Trophoblast cell (in vitro differentiated cells and primary cell): ENCODE measurements around the gene VANGL1. TPM values are rescaled to one million over a fixed set of nuclear protein-coding genes. Genes with fewer than 3 reads are reported as not detected.
A peak's percentile ranks its signal among the peaks of the same experiment; 100 is the strongest.

Experiments used
- DNase-seq, 2 donors: peaks; one replicate each; pipeline ENCODE4 v3.0.0-alpha.2; 2016
- H2AFZ ChIP-seq: 2 replicates; pipeline ENCODE4 v1.6.1; 2013; ENCODE audit warnings: low read length, moderate library complexity, mild to moderate bottlenecking; ENCODE audit not compliant: insufficient read depth, poor library complexity
- H2AK5ac ChIP-seq: 2 replicates; pipeline ENCODE4 v1.6.1; 2013; ENCODE audit warnings: mild to moderate bottlenecking, low read length
- H2BK120ac ChIP-seq: 2 replicates; pipeline ENCODE4 v1.6.1; 2013; ENCODE audit warnings: low read length, mild to moderate bottlenecking, moderate library complexity; ENCODE audit not compliant: insufficient read depth, poor library complexity
- H2BK12ac ChIP-seq: 2 replicates; pipeline ENCODE4 v1.6.1; 2013; ENCODE audit warnings: mild to moderate bottlenecking, low read length, moderate library complexity
- H2BK5ac ChIP-seq: 2 replicates; pipeline ENCODE4 v1.6.1; 2013; ENCODE audit warnings: low read length, low read depth, moderate library complexity, mild to moderate bottlenecking; ENCODE audit not compliant: poor library complexity
- H3K14ac ChIP-seq: 2 replicates; pipeline ENCODE4 v1.6.1; 2013; ENCODE audit warnings: mild to moderate bottlenecking, low read length
- H3K18ac ChIP-seq: 2 replicates; pipeline ENCODE4 v1.6.1; 2013; ENCODE audit warnings: mild to moderate bottlenecking, low read length
- H3K23ac ChIP-seq: 2 replicates; pipeline ENCODE4 v1.6.1; 2013; ENCODE audit warnings: low read length
- H3K27ac ChIP-seq: 2 replicates; pipeline ENCODE4 v1.5.1; 2013; ENCODE audit warnings: low read depth, mild to moderate bottlenecking, inconsistent platforms, low read length, moderate library complexity
- H3K27me3 ChIP-seq: 2 replicates; pipeline ENCODE4 v1.6.1; 2013; ENCODE audit warnings: inconsistent platforms, mild to moderate bottlenecking, low read length, moderate library complexity; ENCODE audit not compliant: insufficient read depth
- H3K36me3 ChIP-seq, 2 experiments: 1 replicate in 1 of 2; 2 replicates in 1 of 2; pipeline ENCODE4 v1.6.1; 2013; ENCODE audit warnings: low read length in 2 of 2, mild to moderate bottlenecking in 2 of 2, moderate library complexity in 1 of 2; ENCODE audit not compliant: insufficient read depth in 2 of 2, control insufficient read depth in 1 of 2
- H3K4ac ChIP-seq: 2 replicates; pipeline ENCODE4 v1.6.1; 2013; ENCODE audit warnings: low read depth, mild to moderate bottlenecking, low read length, moderate library complexity
- H3K4me1 ChIP-seq, 2 experiments: 1 replicate in 1 of 2; 2 replicates in 1 of 2; pipeline ENCODE4 v1.6.1; 2013; ENCODE audit warnings: low read length in 2 of 2, mild to moderate bottlenecking in 2 of 2, moderate library complexity in 1 of 2; ENCODE audit not compliant: insufficient read depth in 2 of 2, control insufficient read depth in 1 of 2
- H3K4me2 ChIP-seq: 2 replicates; pipeline ENCODE4 v1.6.1; 2013; ENCODE audit warnings: inconsistent platforms, mild to moderate bottlenecking, low read length, moderate library complexity
- H3K4me3 ChIP-seq: 2 replicates; pipeline ENCODE4 v1.5.1; 2013; ENCODE audit warnings: mild to moderate bottlenecking, low read depth, low read length, inconsistent platforms
- H3K79me1 ChIP-seq: one replicate; pipeline ENCODE4 v1.6.1; 2013; ENCODE audit warnings: low read length
- H3K79me2 ChIP-seq: 2 replicates; pipeline ENCODE4 v1.6.1; 2013; ENCODE audit warnings: low read length, mild to moderate bottlenecking; ENCODE audit not compliant: control insufficient read depth, insufficient read depth, poor library complexity
- H3K9ac ChIP-seq: 2 replicates; pipeline ENCODE4 v1.6.1; 2013; ENCODE audit warnings: mild to moderate bottlenecking, low read length
- H3K9me3 ChIP-seq: 2 replicates; pipeline ENCODE4 v1.6.1; 2013; ENCODE audit warnings: low read depth, mild to moderate bottlenecking, control low read depth, inconsistent platforms, low read length; ENCODE audit not compliant: insufficient read depth
- H4K12ac ChIP-seq: 2 replicates; pipeline ENCODE4 v1.6.1; 2013; ENCODE audit warnings: low read depth, mild to moderate bottlenecking, low read length, moderate library complexity
- H4K8ac ChIP-seq: 2 replicates; pipeline ENCODE4 v1.6.1; 2013; ENCODE audit warnings: low read depth, mild to moderate bottlenecking, low read length, moderate library complexity
- H4K91ac ChIP-seq: one replicate; pipeline ENCODE4 v1.6.1; 2013; ENCODE audit warnings: low read depth, mild to moderate bottlenecking, low read length, moderate library complexity
- WGBS: extraction: QIAGEN DNeasy Blood & Tissue Kit; methylation state at CpG from one replicate; pipeline ENCODE4 v1.1.7; 2013; ENCODE audit warnings: missing lambda C conversion rate; ENCODE audit not compliant: insufficient read length, insufficient coverage; ENCODE audit errors: extremely low coverage; 5-methylcytosine and 5-hydroxymethylcytosine counted together
- polyA plus RNA-seq: library from polyadenylated mRNA; stranded (reverse); fragments of 200-250 nt; gene quantifications from 2 replicates; pipeline ENCODE4 v1.2.3, GENCODE V29; 2013

Gene VANGL1
- 14.8 and 15.3 TPM in 2 replicates for polyA plus RNA-seq

DNA sequence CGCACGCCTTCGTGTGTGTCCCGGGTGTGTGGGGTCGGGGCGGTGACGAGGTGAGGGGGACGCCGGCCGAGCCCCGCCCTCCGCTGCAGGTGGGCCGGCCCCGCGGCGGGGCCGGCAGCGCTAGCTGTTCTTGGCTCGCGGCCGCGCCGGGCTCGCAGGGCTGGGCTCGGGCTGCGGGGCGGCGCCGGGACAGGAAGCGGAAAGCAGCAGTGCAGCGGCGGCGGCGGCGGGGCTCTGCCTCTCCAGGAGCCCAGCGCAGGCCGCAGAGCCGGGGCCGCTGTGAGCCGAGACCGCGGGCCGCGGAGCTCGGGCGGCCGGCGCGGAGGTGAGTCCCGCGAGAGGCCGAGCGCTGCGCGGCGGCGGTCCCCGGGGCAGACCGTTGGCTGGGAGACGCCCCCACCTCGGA lies at the start of gene VANGL1:
TSS of gene VANGL1 (plus strand) at position 209 of the 406 bp plus-strand sequence. CDS start 9,444 bp downstream, outside the sequence.
- peak within 1 kb of the TSS; percentile 59 for H2BK5ac ChIP-seq
- peak within 1 kb of the TSS; percentile 42 for H2AFZ ChIP-seq
- H4K12ac ChIP-seq, result peak within 1 kb of the TSS; percentile 21
- H3K9ac ChIP-seq, result peak within 1 kb of the TSS; percentile 87
- H3K79me2 ChIP-seq, result peaks cover 8% of the 10 kb centered on the region
- H2BK120ac ChIP-seq, result peak within 1 kb of the TSS; percentile 76
- H3K4me1 ChIP-seq, result peaks cover 0 to 4% of the 10 kb centered on the region in 2 experiments
- H3K4me2 ChIP-seq, result peak within 1 kb of the TSS; percentile 79
- H3K4ac ChIP-seq, result peak within 1 kb of the TSS; percentile 57
- H3K18ac ChIP-seq, result peak within 1 kb of the TSS; percentile 67
- peak within 1 kb of the TSS; percentile 48 for H3K27ac ChIP-seq
- H4K91ac ChIP-seq, result peak within 1 kb of the TSS; percentile 87
- peak within 1 kb of the TSS; percentile 88 for H4K8ac ChIP-seq
- H3K27me3 ChIP-seq, result no peaks in the 10 kb centered on the region
- peak within 1 kb of the TSS; percentile 91 for H3K4me3 ChIP-seq
- peaks cover 12% of the 10 kb centered on the region for H3K9me3 ChIP-seq
- peak; percentile 53 to 76 for DNase-seq
- no CpG with 5 or more reads among the region's 61 CpGs for WGBS
- no peak within 1 kb of the TSS for H2BK12ac ChIP-seq
- H2AK5ac ChIP-seq, result peak within 1 kb of the TSS; percentile 13
- H3K14ac ChIP-seq, result peak within 1 kb of the TSS; percentile 66
- H3K79me1 ChIP-seq, result peaks cover 9% of the 10 kb centered on the region
- H3K36me3 ChIP-seq, result no peaks in the 10 kb centered on the region
- no peak within 1 kb of the TSS for H3K23ac ChIP-seq

DNA sequence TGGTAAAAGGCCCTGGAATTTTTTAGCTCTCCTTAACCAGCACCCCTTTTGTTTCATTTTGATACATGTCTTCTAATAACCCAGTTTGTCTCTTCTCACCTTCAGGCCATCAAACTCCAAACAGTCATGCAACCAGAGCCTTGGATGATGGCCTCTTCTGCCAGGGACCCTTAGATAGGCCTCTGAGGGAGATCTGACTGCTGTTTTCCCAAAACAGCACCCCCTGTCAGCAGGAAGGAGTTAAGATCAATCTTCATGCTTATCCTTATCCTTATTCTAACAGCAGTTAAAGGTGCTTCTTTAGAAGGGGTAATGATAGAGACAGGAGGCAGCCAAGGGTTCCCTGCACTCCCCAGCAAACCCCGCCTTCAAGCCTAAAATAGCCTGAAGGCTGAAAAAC lies 49.5 kb upstream of the VANGL1 start:
- Histone ChIP-seq H3K4ac (no peak overlapping the region), H3K4me2 (no peak overlapping the region), H4K91ac (no peak overlapping the region), H3K9ac (no peak overlapping the region), H4K8ac (no peak overlapping the region), H2BK5ac (no peak overlapping the region), H3K23ac (no peak overlapping the region), H3K79me2 (no peaks in the 10 kb centered on the region), H2BK120ac (no peak overlapping the region), H3K79me1 (no peaks in the 10 kb centered on the region), H2AFZ (peak overlapping the region; percentile 9), H3K14ac (no peak overlapping the region), H4K12ac (no peak overlapping the region), H2AK5ac (no peak overlapping the region), H3K27me3 (no peaks in the 10 kb centered on the region), H3K27ac (no peak overlapping the region), H3K9me3 (no peaks in the 10 kb centered on the region), H3K18ac (no peak overlapping the region), H3K4me3 (no peak overlapping the region), H2BK12ac (no peak overlapping the region), H3K4me1 (no peaks in the 10 kb centered on the region), H3K36me3 (no peaks in the 10 kb centered on the region)
- DNase-seq, result no peak
- no CpG with 5 or more reads among the region's 1 CpG for WGBS

DNA sequence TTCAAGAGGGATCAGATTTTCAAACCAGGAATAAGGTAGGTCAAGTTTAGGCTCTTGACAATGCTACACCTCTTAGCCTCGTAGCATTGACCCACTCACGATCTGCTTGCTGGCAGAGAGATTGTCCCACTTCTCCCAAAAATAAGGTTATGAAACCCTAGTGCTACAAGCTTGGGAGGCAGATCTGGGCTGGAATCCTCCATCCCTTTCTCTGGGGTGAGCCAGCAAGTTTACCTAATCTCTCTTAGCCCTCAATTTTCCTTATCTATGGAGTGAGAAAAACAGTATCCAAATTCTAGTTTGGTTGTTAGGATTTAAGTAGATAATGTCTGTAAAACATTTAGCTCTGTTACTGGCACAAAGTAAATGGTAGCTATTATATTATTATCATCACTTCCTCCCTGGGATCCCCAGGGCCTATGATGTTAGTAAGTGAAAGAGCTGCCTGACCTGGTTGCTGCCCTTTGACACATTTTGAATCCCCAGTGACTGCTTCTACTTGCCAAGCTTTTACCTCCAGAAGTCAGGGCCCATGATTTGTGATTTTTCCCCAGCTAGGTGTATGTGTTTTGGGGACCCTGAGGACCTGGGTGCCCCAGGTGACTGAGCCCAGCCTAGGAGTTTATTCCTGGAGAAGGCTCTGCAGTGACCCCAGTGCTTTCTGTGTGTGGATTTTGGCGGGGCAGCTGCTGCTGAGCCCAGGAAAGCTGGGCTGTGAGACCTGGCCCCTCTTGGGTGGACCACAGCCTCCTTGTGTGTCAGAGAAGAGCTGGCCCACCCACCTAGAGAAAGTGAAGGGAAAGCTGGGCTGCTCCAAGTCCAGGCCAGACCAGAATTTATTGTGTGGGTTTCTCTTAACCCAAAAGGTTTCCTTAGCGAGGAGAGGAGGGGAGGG lies 48.2 kb upstream of the VANGL1 start:
- no peaks in the 10 kb centered on the region for H3K79me1 ChIP-seq
- no peak overlapping the region for H3K23ac ChIP-seq
- H2AK5ac ChIP-seq, result no peak overlapping the region
- no peak overlapping the region for H3K4ac ChIP-seq
- DNase-seq, result no peak
- no peaks in the 10 kb centered on the region for H3K36me3 ChIP-seq
- H3K4me3 ChIP-seq, result no peak overlapping the region
- no peak overlapping the region for H3K18ac ChIP-seq
- H2AFZ ChIP-seq, result no peak overlapping the region
- H3K27ac ChIP-seq, result no peak overlapping the region
- no peak overlapping the region for H3K4me2 ChIP-seq
- H3K27me3 ChIP-seq, result no peaks in the 10 kb centered on the region
- H3K14ac ChIP-seq, result no peak overlapping the region
- H3K4me1 ChIP-seq, result no peaks in the 10 kb centered on the region
- WGBS, result no CpG with 5 or more reads among the region's 4 CpGs
- H2BK120ac ChIP-seq, result no peak overlapping the region
- H3K9ac ChIP-seq, result no peak overlapping the region
- no peak overlapping the region for H2BK5ac ChIP-seq
- H4K8ac ChIP-seq, result no peak overlapping the region
- peak overlapping the region; percentile 65 for H2BK12ac ChIP-seq
- no peaks in the 10 kb centered on the region for H3K9me3 ChIP-seq
- H4K91ac ChIP-seq, result peak overlapping the region; percentile 63
- no peaks in the 10 kb centered on the region for H3K79me2 ChIP-seq
- no peak overlapping the region for H4K12ac ChIP-seq

DNA sequence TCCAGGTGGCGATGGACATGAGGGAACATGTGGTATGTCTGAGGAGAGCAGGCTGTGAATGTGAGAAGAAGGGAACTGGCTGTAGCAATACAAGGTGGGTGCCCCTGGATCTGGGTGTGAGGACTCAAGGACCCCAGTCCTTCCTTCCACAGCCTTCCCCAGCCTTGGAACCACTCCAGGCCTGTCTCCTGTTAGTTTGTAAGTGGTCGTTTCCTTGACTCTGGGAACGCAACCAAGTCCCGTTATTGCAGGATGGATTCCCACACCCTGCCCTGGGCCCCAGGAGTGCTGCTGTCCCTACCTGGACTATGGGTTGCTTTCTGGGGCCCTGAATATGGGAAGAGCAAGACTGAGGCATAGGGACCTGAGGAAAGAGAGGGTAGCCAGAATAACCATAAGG lies 47.2 kb upstream of the VANGL1 start:
- no peaks in the 10 kb centered on the region for H3K9me3 ChIP-seq
- no peak overlapping the region for H3K23ac ChIP-seq
- no peak overlapping the region for H3K4ac ChIP-seq
- H3K4me3 ChIP-seq, result no peak overlapping the region
- no peak overlapping the region for H2BK5ac ChIP-seq
- peak overlapping the region; percentile 4 for H3K14ac ChIP-seq
- no peak overlapping the region for H4K91ac ChIP-seq
- WGBS, result no CpG with 5 or more reads among the region's 4 CpGs
- no peak overlapping the region for H3K4me2 ChIP-seq
- H3K36me3 ChIP-seq, result no peaks in the 10 kb centered on the region
- peak overlapping the region; percentile 46 for H2BK12ac ChIP-seq
- DNase-seq, result no peak
- no peak overlapping the region for H3K9ac ChIP-seq
- no peaks in the 10 kb centered on the region for H3K79me2 ChIP-seq
- H3K79me1 ChIP-seq, result no peaks in the 10 kb centered on the region
- no peak overlapping the region for H3K27ac ChIP-seq
- no peak overlapping the region for H2BK120ac ChIP-seq
- no peak overlapping the region for H2AK5ac ChIP-seq
- no peak overlapping the region for H2AFZ ChIP-seq
- no peak overlapping the region for H4K8ac ChIP-seq
- no peak overlapping the region for H3K18ac ChIP-seq
- H4K12ac ChIP-seq, result peak overlapping the region; percentile 27
- H3K4me1 ChIP-seq, result no peaks in the 10 kb centered on the region
- no peaks in the 10 kb centered on the region for H3K27me3 ChIP-seq
